Measurements from ENCODE around the gene TMEM134. TPM values are rescaled to one million over a fixed set of nuclear protein-coding genes. Genes with fewer than 3 reads are reported as not detected.
A peak's percentile ranks its signal among the peaks of the same experiment; 100 is the strongest.

TMEM134 gene
- total RNA-seq, 4 donors from 2014 or later = 80.0 to 126 (median 86.1) TPM

DNA sequence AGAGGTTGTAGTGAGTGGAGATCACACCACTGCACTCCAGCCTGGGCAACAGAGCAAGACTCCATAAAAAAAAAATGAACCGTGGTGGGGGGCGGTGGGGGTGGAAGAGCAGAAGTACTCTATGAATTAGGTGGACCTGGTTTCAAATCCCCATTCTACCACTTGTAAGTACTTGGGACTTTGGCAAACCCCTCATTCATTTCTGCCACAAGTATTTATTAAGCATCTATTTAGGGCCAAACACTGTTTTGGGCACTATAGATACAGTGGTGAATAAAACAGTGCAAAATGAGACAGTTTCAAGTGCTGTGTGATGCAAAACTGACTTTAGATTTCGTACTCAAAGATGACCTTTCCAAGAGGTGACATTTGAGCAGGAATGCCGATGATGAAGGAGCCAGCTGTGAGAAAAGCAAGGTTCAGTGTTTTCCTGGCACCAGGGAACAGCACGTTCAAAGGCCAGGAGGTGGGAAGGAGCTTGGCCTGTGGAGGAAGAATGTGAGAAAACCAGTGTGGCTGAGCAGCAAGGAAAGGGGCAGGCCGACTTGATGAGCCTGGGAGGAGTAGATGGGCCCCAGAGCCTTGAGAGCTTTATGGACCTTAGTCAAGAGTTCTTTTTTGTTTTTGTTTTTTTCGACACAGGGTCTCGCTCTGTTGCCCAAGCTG is 1.4 kb upstream of the TMEM134 start:
- Histone ChIP-seq H3K9me3 (no peaks in the 10 kb centered on the region), H3K27me3 (no peaks in the 10 kb centered on the region), H3K36me3 (no peaks in the 10 kb centered on the region), H3K4me3 (no peak overlapping the region), H3K27ac (no peak overlapping the region), H3K4me1 (peaks cover 0 to 23% (median 3%) of the 10 kb centered on the region in 4 donors)
- no peak for TF ChIP-seq CTCF (IDR thresholded peaks at IDR 0.05)
- TF ChIP-seq POLR2A (IDR thresholded peaks at IDR 0.05) = no peak
- DNase-seq = no peak

DNA sequence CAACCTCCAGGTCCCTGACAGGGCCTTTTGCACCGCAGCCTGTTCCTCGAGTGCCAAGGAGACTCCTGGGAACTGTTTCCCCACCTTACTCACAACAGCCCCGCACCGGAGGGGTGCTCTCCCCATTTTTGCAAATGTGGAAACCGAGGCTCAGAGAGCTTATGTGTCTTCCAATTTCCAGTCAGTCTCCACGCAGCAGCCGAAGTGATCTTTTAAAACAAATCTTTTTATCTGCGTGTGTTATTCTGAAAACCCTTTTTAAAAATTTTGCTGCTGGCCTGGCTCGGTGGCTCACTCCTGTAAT is 409 bp upstream of the TMEM134 start:
- Histone ChIP-seq H3K9me3 (no peaks in the 10 kb centered on the region), H3K4me3 (peak overlapping the region; percentile 64 to 98 (median 92)), H3K4me1 (peaks cover 0 to 25% (median 6%) of the 10 kb centered on the region in 4 donors), H3K36me3 (no peaks in the 10 kb centered on the region), H3K27ac (peak overlapping the region; percentile 82 to 95 (median 88)), H3K27me3 (no peaks in the 10 kb centered on the region)
- DNase-seq = no peak
- TF ChIP-seq CTCF (IDR thresholded peaks at IDR 0.05) (no peak), POLR2A (IDR thresholded peaks at IDR 0.05) (no peak)

DNA sequence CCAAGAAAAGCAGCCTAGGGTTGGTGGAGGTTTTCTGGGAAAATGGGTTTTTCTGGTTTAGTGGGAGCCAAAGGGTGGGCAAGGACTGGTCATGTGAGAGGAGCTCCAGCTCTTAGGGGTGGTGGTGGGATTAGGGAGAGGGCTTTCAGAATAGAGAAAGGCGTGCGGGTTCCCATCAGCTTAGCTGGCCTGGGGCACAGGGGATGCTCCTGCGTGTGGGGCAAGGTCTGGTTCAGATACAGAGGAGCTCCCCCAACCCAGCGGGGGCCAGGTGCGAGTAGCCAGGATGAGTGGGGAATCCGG is 644 bp downstream of the TMEM134 start:
- DNase-seq = no peak
- Histone ChIP-seq H3K4me1 (peaks cover 0 to 34% (median 13%) of the 10 kb centered on the region in 4 donors), H3K27ac (peak overlapping the region; percentile 82 to 95 (median 88)), H3K9me3 (no peaks in the 10 kb centered on the region), H3K27me3 (no peaks in the 10 kb centered on the region), H3K36me3 (no peaks in the 10 kb centered on the region), H3K4me3 (peak overlapping the region; percentile 64 to 98 (median 92))
- TF ChIP-seq CTCF (IDR thresholded peaks at IDR 0.05) = no peak
- no peak for TF ChIP-seq POLR2A (IDR thresholded peaks at IDR 0.05)

- Histone ChIP-seq H3K4me1 (peaks cover 0 to 34% (median 13%) of the 10 kb centered on the region in 4 donors), H3K9me3 (no peaks in the 10 kb centered on the region), H3K36me3 (no peaks in the 10 kb centered on the region), H3K27ac (peak overlapping the region; percentile 82 to 95 (median 88)), H3K4me3 (peak overlapping the region; percentile 64 to 98 (median 92)), H3K27me3 (no peaks in the 10 kb centered on the region)
- TF ChIP-seq CTCF (IDR thresholded peaks at IDR 0.05) (no peak), POLR2A (IDR thresholded peaks at IDR 0.05) (no peak)
- peak in 2 of 3 donors; percentile 70 to 74 for DNase-seq
Measured at GRCh38 chr11:67468056-67468455, 995 bp downstream of the TMEM134 start.

- Histone ChIP-seq H3K9me3 (no peaks in the 10 kb centered on the region), H3K27me3 (no peaks in the 10 kb centered on the region), H3K27ac (peak overlapping the region in 2 of 4 donors; percentile 91 to 95), H3K4me1 (peaks cover 0 to 34% (median 13%) of the 10 kb centered on the region in 4 donors), H3K36me3 (no peaks in the 10 kb centered on the region), H3K4me3 (peak overlapping the region in 1 of 4 donors; percentile 95)
- TF ChIP-seq POLR2A (IDR thresholded peaks at IDR 0.05) = no peak
- TF ChIP-seq CTCF (IDR thresholded peaks at IDR 0.05) = no peak
- no peak for DNase-seq
Measured at GRCh38 chr11:67466962-67467771, 1.9 kb downstream of the TMEM134 start.

Measured in Peyer's patch (tissue), 4 donors.